B cell (primary cell): ENCODE data around the gene CCDC106.

Source experiments
- CTCF ChIP-seq: fragments of 200-600 bp; IDR thresholded peaks from one replicate; pipeline ENCODE4 v1.8.0; 2022; ENCODE audit warnings: antibody characterized with exemption, mild to moderate bottlenecking
- EZH2 ChIP-seq: IDR thresholded peaks from 2 replicates; pipeline ENCODE4 v1.6.1; 2012; ENCODE audit warnings: borderline replicate concordance, low read depth, mild to moderate bottlenecking, moderate library complexity, low read length; ENCODE audit not compliant: insufficient read depth, poor library complexity, severe bottlenecking

GRCh38 chr19:55648585-55649267 lies 714 bp downstream of the CCDC106 start:
- TF ChIP-seq CTCF (no peak), EZH2 (no peak)
